SK-N-MC (cell line): ENCODE measurements around the gene APOBEC3A.

Source experiments
- DNase-seq: peaks from one replicate; pipeline ENCODE4 v3.0.0-alpha.2; 2011; ENCODE audit warnings: low read depth, low spot score
- H3K27ac ChIP-seq: fragments of 200-600 bp; sonication (generic); 2 replicates; pipeline ENCODE4 v1.5.1; 2016; ENCODE audit warnings: mixed run types
- H3K36me3 ChIP-seq: fragments of 200-600 bp; sonication (generic); 2 replicates; pipeline ENCODE4 v1.6.1; 2017; ENCODE audit warnings: antibody characterized with exemption, low read length, mixed read lengths; ENCODE audit not compliant: insufficient read depth
- H3K4me3 ChIP-seq: fragments of 200-600 bp; sonication (generic); 2 replicates; pipeline ENCODE4 v1.5.1; 2016
- H3K9ac ChIP-seq: fragments of 200-600 bp; sonication (generic); 2 replicates; pipeline ENCODE4 v1.8.0; 2017; ENCODE audit warnings: mixed run types, mixed read lengths; ENCODE audit not compliant: insufficient read length
- H3K9me3 ChIP-seq: fragments of 200-600 bp; sonication (generic); 2 replicates; pipeline ENCODE4 v1.6.1; 2017; ENCODE audit warnings: low read depth, mild to moderate bottlenecking, antibody characterized with exemption, low read length, moderate library complexity, mixed read lengths
- EZH2 ChIP-seq: fragments of 200-600 bp; sonication (generic); IDR thresholded peaks from one replicate; pipeline ENCODE4 v1.6.1; 2017; ENCODE audit warnings: antibody characterized with exemption
- FOXP2 ChIP-seq: optimal IDR thresholded peaks from 2 replicates; pipeline ENCODE3; 2011; ENCODE audit warnings: mild to moderate bottlenecking, moderate library complexity; ENCODE audit not compliant: insufficient read depth; ENCODE audit errors: extremely low read length, control extremely low read depth
- POLR2AphosphoS5 ChIP-seq: IDR thresholded peaks from 2 replicates; pipeline ENCODE4 v1.6.1; 2012; ENCODE audit warnings: mild to moderate bottlenecking, low read depth, low read length, borderline replicate concordance

Gene APOBEC3A

DNA sequence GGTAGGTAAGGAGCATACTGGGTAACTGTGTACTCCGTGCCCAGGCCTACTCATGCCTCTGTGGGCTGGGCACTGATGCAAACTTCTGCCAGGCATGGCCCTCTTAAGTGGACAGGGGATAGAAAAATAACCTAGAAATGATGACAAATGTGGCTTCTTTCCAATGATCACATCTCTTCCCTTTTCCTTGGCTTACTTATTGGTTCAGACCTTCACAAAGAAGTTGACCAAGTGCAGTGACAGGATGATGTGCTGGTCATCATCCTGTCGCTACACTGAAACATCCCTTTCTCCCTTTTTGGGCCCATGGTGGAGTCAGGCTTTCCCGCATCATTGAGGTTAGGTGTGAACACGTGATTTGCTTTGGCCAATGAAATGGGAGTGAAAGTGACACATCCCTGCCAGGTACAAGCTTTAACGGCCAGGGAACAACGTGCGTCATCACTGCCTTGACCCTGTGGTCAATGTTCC, 31.8 kb upstream of the APOBEC3A start:
- TF ChIP-seq FOXP2 = no peak
- TF ChIP-seq POLR2AphosphoS5 = no peak
- no peak for TF ChIP-seq EZH2
- Histone ChIP-seq H3K4me3 (no peak overlapping the region), H3K9me3 (no peaks in the 10 kb centered on the region), H3K36me3 (no peaks in the 10 kb centered on the region), H3K27ac (no peak overlapping the region), H3K9ac (no peak overlapping the region)
- no peak for DNase-seq

DNA sequence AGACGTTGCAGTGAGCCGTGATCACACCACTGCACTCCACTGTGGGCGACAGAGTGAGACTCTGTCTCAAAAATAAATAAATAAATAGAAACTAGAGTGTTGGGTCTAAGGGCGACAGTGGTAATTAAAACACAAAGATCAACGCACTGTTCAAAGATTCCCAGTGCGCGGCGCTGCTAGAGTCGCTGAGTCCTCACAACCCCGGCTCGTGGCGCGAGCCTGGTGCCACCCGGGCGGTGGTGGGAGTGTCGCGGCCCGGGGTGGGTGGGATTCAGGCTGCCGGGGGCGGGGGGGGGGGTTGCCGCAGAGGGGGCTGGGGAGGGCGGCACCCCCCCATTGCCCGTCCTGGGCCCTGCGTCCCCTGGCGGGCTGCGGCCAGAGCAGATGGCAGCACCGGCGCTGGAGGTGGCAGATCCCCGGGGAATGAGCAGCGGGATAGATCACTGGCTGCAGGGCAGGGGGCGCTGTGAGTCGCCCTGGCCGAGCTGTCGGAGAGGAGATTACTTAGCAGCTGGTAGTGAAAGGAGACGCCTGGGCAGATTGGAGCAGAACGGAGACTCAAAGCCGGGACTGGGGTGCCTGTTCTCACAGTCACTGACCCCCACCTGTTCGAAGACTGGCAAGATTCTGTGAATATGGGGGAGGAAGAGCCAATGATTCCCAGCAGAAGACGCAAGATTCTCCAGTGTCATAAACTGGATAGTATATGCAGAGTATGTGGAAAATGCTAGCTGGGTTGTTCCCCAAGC, 30.2 kb upstream of the APOBEC3A start:
- DNase-seq = no peak
- TF ChIP-seq POLR2AphosphoS5 = no peak
- TF ChIP-seq FOXP2 = no peak
- TF ChIP-seq EZH2 = no peak
- Histone ChIP-seq H3K9me3 (no peaks in the 10 kb centered on the region; the same call in 1 of the 2 replicates), H3K36me3 (no peaks in the 10 kb centered on the region), H3K4me3 (no peak overlapping the region), H3K9ac (no peak overlapping the region), H3K27ac (no peak overlapping the region)

DNA sequence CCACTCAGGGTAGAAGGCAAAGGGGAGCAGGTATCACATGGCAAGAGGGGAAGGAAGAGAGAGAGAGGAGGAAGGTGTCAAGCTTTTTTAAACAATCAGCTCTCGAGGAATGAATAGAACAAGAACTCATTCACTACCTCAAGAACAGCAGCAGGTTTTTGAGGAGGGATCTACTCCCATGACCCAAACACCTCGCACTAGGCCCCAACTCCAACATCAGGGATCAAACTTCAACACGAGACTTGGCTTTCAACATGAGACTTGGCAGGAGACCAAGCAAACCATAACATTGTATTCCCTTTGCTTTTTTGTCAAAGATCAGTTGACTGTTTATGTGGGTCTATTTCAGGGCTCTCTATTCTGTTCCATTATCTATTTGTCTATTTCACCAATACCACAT, 26.9 kb upstream of the APOBEC3A start:
- H3K9me3 ChIP-seq = no peaks in the 10 kb centered on the region; the same call in 1 of the 2 replicates
- TF ChIP-seq EZH2 (no peak), FOXP2 (no peak), POLR2AphosphoS5 (no peak)
- H3K9ac ChIP-seq = no peak overlapping the region
- DNase-seq = no peak
- H3K36me3 ChIP-seq = no peaks in the 10 kb centered on the region
- H3K4me3 ChIP-seq = no peak overlapping the region
- no peak overlapping the region for H3K27ac ChIP-seq

DNA sequence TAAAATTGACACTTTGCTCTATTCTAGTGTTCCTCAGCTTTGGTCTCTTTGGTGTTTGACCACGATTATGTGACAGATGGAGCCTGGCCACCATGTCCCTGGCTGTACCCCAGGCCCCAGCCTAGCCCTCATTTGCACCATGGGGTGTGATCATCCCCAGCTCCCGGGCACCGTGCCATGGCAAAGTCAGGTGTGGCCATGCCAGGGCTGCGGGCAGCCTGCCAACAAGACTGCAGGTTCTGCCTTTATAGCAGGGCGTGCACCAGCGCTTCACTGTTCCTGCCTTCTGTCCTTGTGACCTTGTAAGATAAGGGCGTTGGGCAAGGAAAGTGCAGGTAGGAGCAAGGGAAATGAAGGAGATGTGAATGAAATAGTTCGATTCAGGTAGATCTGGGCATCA, 22.4 kb upstream of the APOBEC3A start:
- Histone ChIP-seq H3K27ac (no peak overlapping the region), H3K9me3 (no peaks in the 10 kb centered on the region; the same call in 1 of the 2 replicates), H3K4me3 (no peak overlapping the region), H3K36me3 (no peaks in the 10 kb centered on the region), H3K9ac (no peak overlapping the region)
- TF ChIP-seq EZH2 (no peak), FOXP2 (no peak), POLR2AphosphoS5 (no peak)
- DNase-seq = no peak

DNA sequence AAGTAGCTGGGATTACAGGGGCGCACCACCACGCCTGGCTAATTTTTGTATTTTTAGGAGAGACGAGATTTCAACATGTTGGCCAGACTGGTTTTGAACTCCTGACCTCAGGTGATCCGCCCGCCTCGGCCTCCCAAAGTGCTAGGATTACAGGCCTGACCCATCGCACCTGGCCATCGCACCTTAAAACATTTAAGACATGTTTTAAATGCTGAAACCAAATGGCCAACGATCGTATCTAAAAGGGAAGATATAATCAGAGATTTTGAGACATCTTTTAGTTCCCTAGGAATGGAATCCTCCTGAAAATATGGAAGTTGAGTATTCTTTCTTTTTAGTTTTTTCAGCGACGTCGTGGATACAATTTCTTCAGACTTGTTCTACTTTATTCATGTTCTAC, 21.8 kb upstream of the APOBEC3A start:
- TF ChIP-seq EZH2 (no peak), FOXP2 (no peak), POLR2AphosphoS5 (no peak)
- Histone ChIP-seq H3K9me3 (no peaks in the 10 kb centered on the region; the same call in 1 of the 2 replicates), H3K27ac (no peak overlapping the region), H3K4me3 (no peak overlapping the region), H3K36me3 (no peaks in the 10 kb centered on the region), H3K9ac (no peak overlapping the region)
- DNase-seq = no peak

GRCh38 chr22:38936562-38936961, 20.8 kb upstream of the APOBEC3A start:
- H3K4me3 ChIP-seq = no peak overlapping the region
- no peak overlapping the region for H3K27ac ChIP-seq
- H3K9ac ChIP-seq = no peak overlapping the region
- TF ChIP-seq FOXP2 = no peak
- no peak for TF ChIP-seq POLR2AphosphoS5
- TF ChIP-seq EZH2 = no peak
- no peaks in the 10 kb centered on the region for H3K36me3 ChIP-seq
- DNase-seq = no peak
- H3K9me3 ChIP-seq = no peaks in the 10 kb centered on the region; the same call in 1 of the 2 replicates

- Histone ChIP-seq H3K27ac (no peak overlapping the region), H3K9me3 (no peaks in the 10 kb centered on the region; the same call in 1 of the 2 replicates), H3K9ac (no peak overlapping the region), H3K4me3 (no peak overlapping the region), H3K36me3 (no peaks in the 10 kb centered on the region)
- DNase-seq = no peak
- no peak for TF ChIP-seq FOXP2
These were observed 20.4 kb upstream of the APOBEC3A start for GRCh38 chr22:38937036-38937435.

- Histone ChIP-seq H3K36me3 (no peaks in the 10 kb centered on the region), H3K27ac (no peak overlapping the region), H3K9me3 (no peaks in the 10 kb centered on the region), H3K9ac (no peak overlapping the region), H3K4me3 (no peak overlapping the region)
- no peak for DNase-seq
- TF ChIP-seq EZH2 (no peak), FOXP2 (no peak), POLR2AphosphoS5 (no peak)
These were observed 19.9 kb upstream of the APOBEC3A start for GRCh38 chr22:38937541-38937940.

- H3K36me3 ChIP-seq = no peaks in the 10 kb centered on the region
- TF ChIP-seq FOXP2 (no peak), POLR2AphosphoS5 (no peak), EZH2 (no peak)
These were observed 19.2 kb upstream of the APOBEC3A start for GRCh38 chr22:38938221-38938620.

More at GRCh38 chr22:38938221-38938620, 19.2 kb upstream of the APOBEC3A start:
- no peak for DNase-seq
- no peak overlapping the region for H3K27ac ChIP-seq
- H3K9ac ChIP-seq = no peak overlapping the region
- no peak overlapping the region for H3K4me3 ChIP-seq
- no peaks in the 10 kb centered on the region for H3K9me3 ChIP-seq
